Pancreas (tissue), 10 donors: Measurements from ENCODE around the gene TRNP1. TPM values are rescaled to one million over a fixed set of nuclear protein-coding genes. Genes with fewer than 3 reads are reported as not detected.

Source experiments
- ATAC-seq, 4 donors: fragments of 200-7000 bp; cut with Tn5 transposase; one replicate each; pipeline versions ENCODE4 v1.8.0 to v1.9.1; 2020; ENCODE audit warnings: mild to moderate bottlenecking in 4 of 4, moderate library complexity in 4 of 4
- DNase-seq, 6 donors: peaks; one replicate each; pipeline ENCODE4 v3.0.0-alpha.2; 2020
- FAIRE-seq: peaks from 2 replicates; lab custom pipeline; 2012; peaks lifted over from hg19 to GRCh38; lab: Jason Lieb, UNC
- H3K27ac ChIP-seq, 4 donors: fragments of 200-600 bp; sonication (generic); 1 replicate in 3 of 4; 2 replicates in 1 of 4; pipeline versions ENCODE4 v1.5.0 to v1.8.0; 2020
- H3K27me3 ChIP-seq, 4 donors: fragments of 200-600 bp; one replicate each; pipeline ENCODE4 v1.8.0; 2021
- H3K36me3 ChIP-seq, 3 donors: fragments of 200-600 bp; sonication (generic) in 1 of 3; one replicate each; pipeline versions ENCODE4 v1.5.0 to v1.8.0; 2020 to 2021
- H3K4me1 ChIP-seq, 3 donors: fragments of 200-600 bp; one replicate each; pipeline ENCODE4 v1.8.0; 2021
- H3K4me3 ChIP-seq, 4 donors: fragments of 200-600 bp; sonication (generic) in 2 of 4; one replicate each; pipeline versions ENCODE4 v1.5.0 to v1.8.0; 2020 to 2021
- H3K9me3 ChIP-seq, 4 donors: fragments of 200-600 bp; one replicate each; pipeline ENCODE4 v1.8.0; 2021
- CTCF ChIP-seq, 4 donors: fragments of 200-600 bp; sonication (generic) in 3 of 4; IDR thresholded peaks; one replicate each; pipeline versions ENCODE4 v1.5.0 to v1.8.0; 2021; ENCODE audit warnings: antibody characterized with exemption in 4 of 4
- WGBS, 2 donors: extraction: QIAGEN DNeasy Blood & Tissue Kit; methylation state at CpG; one replicate each; pipeline ENCODE4 v1.1.7; 2013; 5-methylcytosine and 5-hydroxymethylcytosine counted together
- intact Hi-C, 3 donors: fragments of 100-400 bp; cut with DNase I; formaldehyde crosslinking; loops; one replicate each; pipeline versions ENCODE4 v1.11.1 to v1.14.2; 2022
- polyA plus RNA-seq, 2 donors: library from polyadenylated mRNA; stranded (reverse); fragments of 200-250 nt; gene quantifications; one replicate each; pipeline ENCODE4 v1.2.3, GENCODE V29; 2013
- total RNA-seq, 6 donors: library from RNA; stranded (reverse); fragmentation: NEBNext Ultra II Directional in 4 of 6; extraction: Animal tissue kit (Norgen Biotek cat#: 25700) in 4 of 6; gene quantifications; one replicate each; pipeline versions ENCODE4 v1.2.1 to v1.2.4, GENCODE V29; 2021 to 2023
- donor health status: healthy with polysubstance abuse.
- donor health status: DM: no; HTN: no; CAD: no; lungs with moderate emphysema.
- donor health status: DM: no; HTN: no; CAD: no.
- donor health status: control.
- donor health status: control.
- donor health status: Bipolar disorder and iron deficiency.
- donor health status: DM: yes; HTN: yes; CAD: no.
- donor health status: DM: no; HTN: no; CAD: no.
- donor health status: DM: no; HTN: no; CAD: no.
- donor health status: DM: yes; HTN: yes; CAD: no.

TRNP1 gene
- total and polyA plus RNA-seq, 8 donors, result 10.4 to 48.2 (median 26.9) TPM

GRCh38 chr1:27049100-27049499, 55.6 kb downstream of the TRNP1 start:
- no peak for FAIRE-seq
- DNase-seq, result no peak
- Histone ChIP-seq H3K27ac (no peak overlapping the region), H3K4me1 (peaks cover 0 to 3% (median 0%) of the 10 kb centered on the region in 3 donors), H3K4me3 (no peak overlapping the region), H3K9me3 (no peaks in the 10 kb centered on the region), H3K36me3 (no peaks in the 10 kb centered on the region), H3K27me3 (no peaks in the 10 kb centered on the region)
- intact Hi-C loops, result loop anchor here in 1 of 3 donors (5.0 kb wide), 1 partner anchor 43 kb away; no protein-coding TSS in a partner anchor
- WGBS, 2 donors, result 52 to 55% methylated on average over 2 of the region's 2 CpGs
- no peak for ATAC-seq
- no peak for TF ChIP-seq CTCF (IDR thresholded peaks at IDR 0.05)

GRCh38 chr1:27049607-27050006, 56.1 kb downstream of the TRNP1 start:
- FAIRE-seq (no peak), ATAC-seq (no peak), DNase-seq (no peak)
- Histone ChIP-seq H3K36me3 (no peaks in the 10 kb centered on the region), H3K9me3 (no peaks in the 10 kb centered on the region), H3K27ac (no peak overlapping the region), H3K4me1 (peaks cover 0 to 3% (median 0%) of the 10 kb centered on the region in 3 donors), H3K4me3 (no peak overlapping the region), H3K27me3 (no peaks in the 10 kb centered on the region)
- intact Hi-C loops, result loop anchor here in 1 of 3 donors (5.0 kb wide), 1 partner anchor 43 kb away; no protein-coding TSS in a partner anchor
- TF ChIP-seq CTCF (IDR thresholded peaks at IDR 0.05), result no peak
- WGBS, 2 donors, result 52 to 57% methylated on average over 3 of the region's 3 CpGs

Other genes with a start within 250 kb of the TRNP1 start
- gene PIGV, start 205.7 kb upstream of the TRNP1 start, total RNA-seq, result 1 to 10 TPM; 5.6 to 9.5 (median 7.3) TPM
- gene PIGV, start 205.7 kb upstream of the TRNP1 start, polyA plus RNA-seq, result 1 to 10 TPM; 3.3 to 6.2 TPM
- 1 to 10 TPM; 3.4 to 9.9 (median 5.4) TPM for gene ZDHHC18, start 167.0 kb upstream of the TRNP1 start, total RNA-seq
- 1 to 10 TPM; 6.4 to 8.6 TPM for gene ZDHHC18, start 167.0 kb upstream of the TRNP1 start, polyA plus RNA-seq
- 1 to 10 TPM in 3 of 6 donors, under 1 TPM in 2, not detected in 1; 0.28 to 1.8 (median 1.0) TPM for gene SFN, start 130.5 kb upstream of the TRNP1 start, total RNA-seq
- under 1 TPM; 0.46 to 0.77 TPM for gene SFN, start 130.5 kb upstream of the TRNP1 start, polyA plus RNA-seq
- 10 to 100 TPM in 5 of 6 donors, 1 to 10 TPM in 1; 9.4 to 14.1 (median 11.3) TPM for gene GPN2, start 103.4 kb upstream of the TRNP1 start, total RNA-seq
- gene GPN2, start 103.4 kb upstream of the TRNP1 start, polyA plus RNA-seq, result 10 to 100 TPM; 11.8 to 14.2 TPM
- gene GPATCH3, start 93.2 kb upstream of the TRNP1 start, total RNA-seq, result 1 to 10 TPM; 3.9 to 8.0 (median 6.1) TPM
- gene GPATCH3, start 93.2 kb upstream of the TRNP1 start, polyA plus RNA-seq, result 10 to 100 TPM; 13.9 to 18.1 TPM
- gene NR0B2, start 79.7 kb upstream of the TRNP1 start, total RNA-seq, result 10 to 100 TPM in 4 of 6 donors, 1 to 10 TPM in 2; 7.5 to 29.4 (median 11.4) TPM
- 10 to 100 TPM; 20.9 to 37.5 TPM for gene NR0B2, start 79.7 kb upstream of the TRNP1 start, polyA plus RNA-seq
- 10 to 100 TPM; 25.6 to 42.5 (median 31.5) TPM for gene NUDC, start 71.9 kb upstream of the TRNP1 start, total RNA-seq
- 10 to 100 TPM; 42.8 to 54.1 TPM for gene NUDC, start 71.9 kb upstream of the TRNP1 start, polyA plus RNA-seq
- 10 to 100 TPM in 2 of 6 donors, 1 to 10 TPM in 4; 7.2 to 11.7 (median 8.9) TPM for gene KDF1, start 33.2 kb upstream of the TRNP1 start, total RNA-seq
- 10 to 100 TPM in 1 of 2 donors, 1 to 10 TPM in 1; 8.8 to 13.7 TPM for gene KDF1, start 33.2 kb upstream of the TRNP1 start, polyA plus RNA-seq
- gene TENT5B, start 19.2 kb downstream of the TRNP1 start, total RNA-seq, result 1 to 10 TPM in 1 of 6 donors, under 1 TPM in 5; 0.08 to 2.0 (median 0.61) TPM
- 1 to 10 TPM; 1.3 to 3.3 TPM for gene TENT5B, start 19.2 kb downstream of the TRNP1 start, polyA plus RNA-seq
- gene SLC9A1, start 161.4 kb downstream of the TRNP1 start, total RNA-seq, result 10 to 100 TPM in 4 of 6 donors, 1 to 10 TPM in 2; 8.3 to 20.6 (median 11.1) TPM
- gene SLC9A1, start 161.4 kb downstream of the TRNP1 start, polyA plus RNA-seq, result 10 to 100 TPM in 1 of 2 donors, 1 to 10 TPM in 1; 9.8 to 15.0 TPM
- 10 to 100 TPM; 15.6 to 33.2 (median 20.0) TPM for gene WDTC1, start 240.9 kb downstream of the TRNP1 start, total RNA-seq
- gene WDTC1, start 240.9 kb downstream of the TRNP1 start, polyA plus RNA-seq, result 10 to 100 TPM; 12.2 to 12.8 TPM